A673 (cell line): Measurements from ENCODE around the gene PEX14.

Experiments used
- CTCF ChIP-seq: fragments of 300-800, 200-600 bp; sonication (generic); conservative IDR thresholded peaks from 2 replicates; pipeline ENCODE4 v1.5.1; 2017; ENCODE audit warnings: low read depth, mild to moderate bottlenecking, antibody characterized with exemption, low read length, moderate library complexity, mixed read lengths
- EZH2 ChIP-seq: fragments of 200-600 bp; sonication (generic); IDR thresholded peaks from 2 replicates; pipeline ENCODE4 v1.6.1; 2017; ENCODE audit warnings: borderline replicate concordance, low read depth, mild to moderate bottlenecking, mixed read lengths, antibody characterized with exemption, low read length; ENCODE audit not compliant: poor library complexity, severe bottlenecking

- TF ChIP-seq CTCF, result no peak
- TF ChIP-seq EZH2, result no peak
Observed at GRCh38 chr1:10629816-10630571, 155.2 kb downstream of the PEX14 start.
